Activated naive CD4-positive, alpha-beta T cell (primary cell): ENCODE results near the gene ZNF428.
"Not testable (repeated sequence)": the region's sequence is repeated elsewhere in the genome, so short reads cannot be mapped to it uniquely, and the experiment has no call there.

Source experiments
- DNase-seq, 4 experiments: peaks; one replicate each; lab custom pipeline; 2025; lab: John Stamatoyannopoulos, UW

The ZNF428 gene

GRCh38 chr19:43616954-43617353, 2.5 kb downstream of the ZNF428 start:
- no peak for DNase-seq

GRCh38 chr19:43616306-43616705, 3.1 kb downstream of the ZNF428 start:
- DNase-seq = no peak

DNA sequence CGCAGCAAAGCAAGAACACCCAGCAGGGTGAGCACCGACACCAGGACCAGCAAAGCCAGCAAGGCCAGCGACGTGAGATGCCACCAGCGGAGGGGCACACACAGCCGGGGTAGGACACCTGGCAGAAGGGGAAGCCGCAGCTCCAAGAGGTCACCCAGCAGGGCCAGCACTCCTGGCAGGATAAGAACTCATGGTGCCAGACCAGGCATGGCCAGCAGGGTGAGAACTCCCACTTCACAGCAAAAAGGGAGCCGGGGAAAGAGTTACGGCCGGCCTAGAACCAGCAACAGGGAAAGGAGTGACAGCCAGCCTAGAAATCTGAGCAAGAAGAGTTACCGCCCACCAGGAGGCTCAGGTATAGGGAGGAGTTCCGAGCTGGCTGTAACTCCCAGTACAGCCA, 7.1 kb downstream of the ZNF428 start:
- DNase-seq = no peak

- DNase-seq = no peak
These were observed 7.6 kb downstream of the ZNF428 start, which contains the start of gene SRRM5 for GRCh38 chr19:43611788-43612187. TSS of gene SRRM5 (plus strand) at chr19:43612088. CDS start at chr19:43612122, 34 bp downstream.

- no peak for DNase-seq
These were observed 8.9 kb downstream of the ZNF428 start for GRCh38 chr19:43610493-43610892.

DNA sequence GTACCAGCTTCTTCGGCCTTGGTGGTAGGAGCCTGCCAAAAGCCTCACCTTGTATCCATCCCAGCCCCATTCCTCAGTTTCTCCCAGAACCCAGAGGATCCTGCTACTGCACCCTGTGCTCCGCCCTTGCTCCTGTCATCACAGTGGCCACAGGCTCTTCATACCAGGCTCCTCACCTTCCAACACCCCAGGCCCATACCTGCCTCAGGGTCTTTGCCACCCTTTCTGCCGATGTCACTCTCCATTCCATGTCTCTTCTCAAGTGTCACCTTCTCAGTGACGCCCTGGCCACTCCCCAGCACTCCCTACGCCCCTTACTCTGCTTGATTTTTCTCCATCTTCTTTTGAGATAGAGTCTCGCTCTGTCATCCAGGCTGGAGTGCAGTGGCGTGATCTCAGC, 9.6 kb downstream of the ZNF428 start:
- DNase-seq = no peak

- DNase-seq = no peak
These were observed 11.9 kb downstream of the ZNF428 start for GRCh38 chr19:43607238-43608205.

- no peak for DNase-seq
These were observed 12.7 kb downstream of the ZNF428 start for GRCh38 chr19:43606569-43607229.

- no peak for DNase-seq
These were observed 13.4 kb downstream of the ZNF428 start for GRCh38 chr19:43605875-43606568.

DNA sequence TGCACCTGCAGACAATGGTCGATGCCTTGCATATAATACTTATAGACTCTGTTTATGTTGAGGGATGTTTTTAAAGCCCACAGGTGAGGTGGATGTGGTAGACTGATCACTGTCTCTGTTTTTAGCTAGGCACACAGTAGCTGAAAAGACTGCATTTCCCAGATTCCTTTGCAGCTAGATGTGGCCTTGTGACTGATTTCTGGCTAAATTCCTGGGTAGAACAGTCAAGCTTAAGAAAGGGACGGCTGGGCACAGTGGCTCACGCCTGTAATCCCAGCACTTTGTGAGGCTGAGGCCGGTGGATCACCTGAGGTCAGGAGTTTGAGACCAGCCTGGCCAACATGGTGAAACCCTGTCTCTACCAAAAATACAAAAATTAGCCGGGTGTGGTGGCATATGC, 19.1 kb downstream of the ZNF428 start:
- not testable (repeated sequence) for DNase-seq

GRCh38 chr19:43599635-43600295, 19.7 kb downstream of the ZNF428 start:
- no peak for DNase-seq

DNA sequence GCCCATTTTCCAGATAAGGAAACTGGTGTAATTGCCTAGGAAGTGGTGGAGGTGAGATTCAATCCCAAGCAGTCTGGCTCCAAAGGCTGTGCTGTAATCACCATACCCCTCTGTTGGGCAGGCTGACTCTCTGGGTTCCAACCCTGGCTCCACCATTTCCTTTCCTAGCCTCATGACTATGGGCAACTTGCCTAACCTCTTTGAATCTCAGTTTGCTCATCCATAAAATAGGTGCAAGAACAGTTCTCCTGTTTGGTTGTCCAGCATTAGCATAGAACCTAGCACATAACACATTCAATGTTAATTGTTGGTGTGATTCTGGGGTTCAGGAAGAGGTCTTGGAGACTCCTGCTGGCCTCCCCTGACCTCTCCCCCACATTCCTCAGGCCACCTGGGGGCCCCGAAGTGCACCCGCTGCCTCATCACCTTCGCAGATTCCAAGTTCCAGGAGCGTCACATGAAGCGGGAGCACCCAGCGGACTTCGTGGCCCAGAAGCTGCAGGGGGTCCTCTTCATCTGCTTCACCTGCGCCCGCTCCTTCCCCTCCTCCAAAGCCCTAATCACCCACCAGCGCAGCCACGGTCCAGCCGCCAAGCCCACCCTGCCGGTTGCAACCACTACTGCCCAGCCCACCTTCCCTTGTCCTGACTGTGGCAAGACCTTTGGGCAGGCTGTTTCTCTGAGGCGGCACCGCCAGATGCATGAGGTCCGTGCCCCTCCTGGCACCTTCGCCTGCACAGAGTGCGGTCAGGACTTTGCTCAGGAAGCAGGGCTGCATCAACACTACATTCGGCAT, 20.8 kb downstream of the ZNF428 start:
- no peak for DNase-seq

DNA sequence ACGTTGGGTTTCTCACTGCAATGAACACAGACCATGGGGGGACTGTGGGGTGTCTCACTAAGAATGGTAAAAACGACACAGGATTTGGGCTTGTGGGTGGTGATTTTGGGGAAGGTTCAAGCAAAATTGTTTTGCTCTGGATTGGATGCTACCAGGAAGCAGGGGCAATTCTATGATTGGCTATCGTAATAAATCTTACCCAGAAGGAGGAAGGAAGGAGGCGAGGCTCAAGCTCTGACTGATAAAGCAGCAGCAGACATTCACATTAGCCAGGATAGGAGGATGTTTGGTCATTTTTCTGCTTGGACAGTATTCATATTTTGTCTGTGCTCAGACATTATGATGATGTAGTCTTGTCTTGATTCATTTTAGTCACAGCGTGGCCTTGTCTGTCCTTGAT, 21.6 kb downstream of the ZNF428 start:
- DNase-seq = no peak

GRCh38 chr19:43596842-43597461, 22.5 kb downstream of the ZNF428 start:
- no peak for DNase-seq

DNA sequence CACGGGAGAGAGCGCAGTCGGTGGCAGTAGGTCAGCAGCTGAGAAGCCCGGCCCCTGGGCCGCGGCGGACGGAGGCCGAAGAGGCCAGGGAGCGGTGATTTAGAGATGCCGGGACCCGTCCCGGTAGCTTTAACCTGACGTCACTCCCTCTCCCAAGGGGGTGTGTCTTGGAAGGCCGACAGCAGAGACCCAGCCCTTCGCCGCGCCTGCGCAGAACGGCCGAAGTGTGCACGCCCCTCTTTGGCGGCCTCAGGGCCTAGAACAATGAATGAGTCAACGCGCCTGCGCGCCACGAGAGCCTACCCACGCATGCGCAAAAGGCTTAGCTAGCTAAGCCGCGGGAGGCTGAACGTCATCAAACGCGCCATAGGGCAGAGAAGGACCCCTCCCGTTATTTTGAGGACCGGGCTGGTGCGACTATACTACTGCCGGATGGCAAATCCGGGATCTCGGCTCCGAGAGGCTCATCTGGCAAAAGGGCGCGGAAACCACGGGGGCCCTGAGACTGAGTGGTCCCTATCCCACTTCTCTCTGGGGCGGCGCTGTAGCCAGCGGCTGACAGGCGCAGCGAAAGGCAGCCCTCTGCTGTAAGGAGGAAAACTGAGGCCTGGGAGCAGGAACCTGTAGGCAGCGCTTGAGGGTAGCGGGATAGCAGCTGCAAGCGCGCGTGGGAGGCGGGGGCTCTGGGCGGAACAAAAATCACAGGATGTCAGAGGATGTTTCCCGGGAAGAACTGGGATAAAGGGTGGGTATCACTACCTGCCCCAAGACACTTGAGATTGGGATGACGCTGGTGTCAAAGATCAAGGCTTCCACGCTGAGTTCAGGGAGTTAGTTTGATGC, 23.2 kb downstream of the ZNF428 start, which contains the start of the genes IRGQ and ZNF576:
TSS of gene IRGQ (minus strand) at position 136 of the 843 bp plus-strand sequence. CDS start 796 bp downstream, outside the sequence.
TSS of gene ZNF576 (plus strand) at position 597 of the 843 bp plus-strand sequence. CDS start 514 bp downstream, outside the sequence.
- peak; percentile 99 to 100 (median 100) for DNase-seq

- no peak for DNase-seq
These were observed 23.8 kb downstream of the ZNF428 start for GRCh38 chr19:43595605-43595998.

DNA sequence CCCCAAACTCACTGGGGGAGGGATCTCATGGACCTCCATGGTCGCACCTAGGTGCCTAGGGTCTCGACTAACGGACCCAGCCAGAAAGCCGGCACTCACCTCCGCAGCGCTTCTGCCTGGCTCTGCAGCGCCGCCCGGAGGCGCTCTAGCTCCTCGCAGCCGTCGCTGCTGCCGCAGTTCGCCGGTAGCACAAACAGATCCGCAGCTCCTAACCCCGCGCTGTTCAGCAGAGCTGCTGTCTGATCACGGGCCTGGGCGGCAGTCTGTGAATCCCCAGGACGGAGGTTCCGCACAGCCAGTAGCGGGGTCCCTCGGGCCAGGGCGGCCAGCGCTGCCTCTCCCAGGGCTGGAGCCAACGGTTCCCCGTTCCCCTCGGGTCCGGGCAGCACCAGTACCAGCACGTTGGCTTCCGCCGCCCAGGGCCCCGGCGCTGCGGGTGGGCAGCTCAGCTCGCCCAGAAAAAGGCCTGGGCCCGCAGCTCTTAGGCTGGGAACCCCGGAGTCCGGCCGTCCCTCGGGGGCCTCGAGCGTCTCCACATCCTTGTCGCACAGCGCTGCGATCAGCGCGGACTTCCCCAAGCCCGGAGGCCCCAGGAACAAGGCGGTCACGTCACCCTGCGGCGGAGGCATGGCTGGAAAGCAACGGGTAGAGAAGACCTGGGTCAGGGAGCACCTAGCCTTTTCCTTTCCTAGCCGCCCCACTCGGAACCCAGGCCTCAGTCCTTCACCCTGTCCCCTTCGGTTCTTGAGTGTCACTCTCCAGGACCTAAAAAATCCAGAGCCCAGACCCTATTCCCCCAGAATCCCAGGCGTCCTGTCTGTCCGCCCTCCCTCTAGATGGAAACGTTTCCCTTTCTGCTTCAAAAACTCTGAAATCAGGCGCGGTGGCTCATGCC, 24.5 kb downstream of the ZNF428 start:
- DNase-seq = peak; percentile 22 to 61 (median 42)

DNA sequence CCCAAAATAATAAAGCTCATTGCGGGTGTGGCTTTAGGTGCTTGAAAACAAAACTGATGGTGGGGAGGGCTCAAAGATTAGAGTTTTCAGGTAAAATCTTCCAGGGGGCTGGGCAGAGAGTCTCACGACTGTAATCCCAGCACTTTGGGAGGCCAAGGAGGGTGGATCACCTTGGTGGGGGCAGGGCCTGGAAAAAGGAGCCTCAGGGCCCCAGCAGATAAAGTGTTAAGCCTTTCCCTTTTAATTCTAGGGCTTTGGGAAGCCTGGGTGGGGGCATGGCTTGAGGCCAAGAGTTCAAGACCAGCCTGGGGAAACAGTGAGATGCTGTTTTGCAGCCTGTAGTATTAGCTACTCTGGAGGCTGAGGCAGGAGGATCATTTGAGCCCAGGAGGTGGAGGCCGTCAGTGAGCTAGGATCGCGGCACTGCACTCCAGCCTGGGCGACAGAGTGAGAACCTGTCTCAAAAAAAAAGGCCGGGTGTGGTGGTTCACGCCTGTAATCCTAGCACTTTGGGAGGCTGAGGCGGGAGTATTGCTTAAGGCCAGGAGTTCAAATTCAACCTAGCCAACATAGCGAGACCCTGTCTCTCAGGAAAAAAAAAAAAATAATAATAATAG, 25.2 kb downstream of the ZNF428 start:
- DNase-seq = no peak
